ENCODE data around the gene CEACAM19. TPM values are rescaled to one million over a fixed set of nuclear protein-coding genes. Genes with fewer than 3 reads are reported as not detected.
A peak's percentile ranks its signal among the peaks of the same experiment; 100 is the strongest.

Gene CEACAM19
- total and polyA plus RNA-seq, 2 donors (not counting 1 experiment from before 2014, with no cell fraction given) = 7.8 to 9.9 TPM

DNA sequence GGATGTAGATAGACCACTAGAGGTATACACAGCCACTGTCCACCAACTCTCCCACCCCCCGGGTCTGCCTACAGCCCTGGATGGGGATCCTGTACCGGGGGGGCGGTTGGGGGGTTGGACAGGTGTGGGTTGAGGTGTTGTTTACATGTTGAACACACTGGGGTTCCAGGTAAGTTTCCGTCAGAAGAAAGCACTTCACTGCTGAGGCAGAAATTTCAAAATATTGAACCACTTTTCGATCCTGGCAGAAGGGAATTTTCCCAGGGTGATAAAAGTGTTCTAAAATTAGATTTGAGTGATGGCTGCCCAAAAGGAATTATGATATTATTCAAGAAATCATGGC lies 21.1 kb downstream of the CEACAM19 start:
- TF ChIP-seq EZH2 (IDR thresholded peaks at IDR 0.05; ENCODE audit: low read length, missing control alignments) = no peak
- TF ChIP-seq, protein P1, sequence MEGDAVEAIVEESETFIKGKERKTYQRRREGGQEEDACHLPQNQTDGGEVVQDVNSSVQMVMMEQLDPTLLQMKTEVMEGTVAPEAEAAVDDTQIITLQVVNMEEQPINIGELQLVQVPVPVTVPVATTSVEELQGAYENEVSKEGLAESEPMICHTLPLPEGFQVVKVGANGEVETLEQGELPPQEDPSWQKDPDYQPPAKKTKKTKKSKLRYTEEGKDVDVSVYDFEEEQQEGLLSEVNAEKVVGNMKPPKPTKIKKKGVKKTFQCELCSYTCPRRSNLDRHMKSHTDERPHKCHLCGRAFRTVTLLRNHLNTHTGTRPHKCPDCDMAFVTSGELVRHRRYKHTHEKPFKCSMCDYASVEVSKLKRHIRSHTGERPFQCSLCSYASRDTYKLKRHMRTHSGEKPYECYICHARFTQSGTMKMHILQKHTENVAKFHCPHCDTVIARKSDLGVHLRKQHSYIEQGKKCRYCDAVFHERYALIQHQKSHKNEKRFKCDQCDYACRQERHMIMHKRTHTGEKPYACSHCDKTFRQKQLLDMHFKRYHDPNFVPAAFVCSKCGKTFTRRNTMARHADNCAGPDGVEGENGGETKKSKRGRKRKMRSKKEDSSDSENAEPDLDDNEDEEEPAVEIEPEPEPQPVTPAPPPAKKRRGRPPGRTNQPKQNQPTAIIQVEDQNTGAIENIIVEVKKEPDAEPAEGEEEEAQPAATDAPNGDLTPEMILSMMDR (conservative IDR thresholded peaks at IDR 0.05 in 1 of 2, IDR thresholded peaks at IDR 0.05 in 1 of 2; ENCODE audit: low read depth in 1 of 2, low read length in 2 of 2) = no peak
- no peak for DNase-seq (ENCODE audit: low read depth in 2 of 2)
- Histone ChIP-seq H3K36me3 (ENCODE audit: control insufficient read depth, insufficient read depth, low read length) (no peaks in the 10 kb centered on the region), H3K79me2 (ENCODE audit: control insufficient read depth, insufficient read depth, low read length) (no peaks in the 10 kb centered on the region), H3K4me1 (ENCODE audit: control insufficient read depth, extremely low read depth, insufficient read depth, low read length) (peaks cover 6% of the 10 kb centered on the region), H3K4me2 (ENCODE audit: extremely low read depth, insufficient read depth, low read length) (no peak overlapping the region), H3K9ac (ENCODE audit: insufficient read depth, low read length) (no peak overlapping the region), H3K27me3 (ENCODE audit: control insufficient read depth, insufficient read depth, low read length) (no peaks in the 10 kb centered on the region), H3K27ac (ENCODE audit: insufficient read depth, low read length) (no peak overlapping the region), H4K20me1 (ENCODE audit: control insufficient read depth, extremely low read depth, insufficient read depth, low read length) (no peaks in the 10 kb centered on the region), H3K4me3 (replicated peaks in 1 of 4; ENCODE audit: control extremely low read depth in 1 of 4, insufficient read depth in 1 of 4, low read depth in 3 of 4, low read length in 4 of 4) (no peak overlapping the region), H3K9me3 (ENCODE audit: control insufficient read depth, insufficient read depth, low read depth, low read length) (no peaks in the 10 kb centered on the region), H2AFZ (ENCODE audit: low read length) (no peak overlapping the region)

DNA sequence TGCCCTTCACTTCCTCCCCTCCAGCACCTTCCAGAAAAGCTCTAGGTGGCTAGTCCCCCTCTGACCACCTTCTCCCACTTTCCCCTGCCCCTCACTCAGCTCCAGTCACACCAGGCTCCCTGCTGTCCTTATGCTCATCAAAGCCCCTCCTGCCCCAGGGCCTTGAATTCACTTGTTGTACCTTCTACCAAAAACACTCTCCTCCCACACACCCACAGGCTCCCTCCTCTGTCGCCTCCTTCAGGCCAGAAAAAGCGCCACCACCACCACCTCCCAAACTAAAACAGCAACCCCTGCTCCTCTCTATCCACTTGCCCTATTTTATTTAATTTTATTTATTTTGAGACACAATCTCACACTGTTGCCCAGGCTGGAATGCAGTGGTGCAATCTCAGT lies 22.9 kb downstream of the CEACAM19 start:
- Histone ChIP-seq H3K36me3 (ENCODE audit: control insufficient read depth, insufficient read depth, low read length) (no peaks in the 10 kb centered on the region), H3K9ac (ENCODE audit: insufficient read depth, low read length) (no peak overlapping the region), H3K4me3 (replicated peaks in 1 of 4; ENCODE audit: control extremely low read depth in 1 of 4, insufficient read depth in 1 of 4, low read depth in 3 of 4, low read length in 4 of 4) (no peak overlapping the region), H2AFZ (ENCODE audit: low read length) (no peak overlapping the region), H4K20me1 (ENCODE audit: control insufficient read depth, extremely low read depth, insufficient read depth, low read length) (no peaks in the 10 kb centered on the region), H3K27me3 (ENCODE audit: control insufficient read depth, insufficient read depth, low read length) (no peaks in the 10 kb centered on the region), H3K9me3 (ENCODE audit: control insufficient read depth, insufficient read depth, low read depth, low read length) (no peaks in the 10 kb centered on the region), H3K4me2 (ENCODE audit: extremely low read depth, insufficient read depth, low read length) (no peak overlapping the region), H3K27ac (ENCODE audit: insufficient read depth, low read length) (no peak overlapping the region), H3K79me2 (ENCODE audit: control insufficient read depth, insufficient read depth, low read length) (no peaks in the 10 kb centered on the region), H3K4me1 (ENCODE audit: control insufficient read depth, extremely low read depth, insufficient read depth, low read length) (peaks cover 6% of the 10 kb centered on the region)
- TF ChIP-seq, protein P1 (conservative IDR thresholded peaks at IDR 0.05 in 1 of 2, IDR thresholded peaks at IDR 0.05 in 1 of 2; ENCODE audit: low read depth in 1 of 2, low read length in 2 of 2) = peak; percentile 18 to 31
- no peak for TF ChIP-seq EZH2 (IDR thresholded peaks at IDR 0.05; ENCODE audit: low read length, missing control alignments)
- no peak for DNase-seq (ENCODE audit: low read depth in 2 of 2)

DNA sequence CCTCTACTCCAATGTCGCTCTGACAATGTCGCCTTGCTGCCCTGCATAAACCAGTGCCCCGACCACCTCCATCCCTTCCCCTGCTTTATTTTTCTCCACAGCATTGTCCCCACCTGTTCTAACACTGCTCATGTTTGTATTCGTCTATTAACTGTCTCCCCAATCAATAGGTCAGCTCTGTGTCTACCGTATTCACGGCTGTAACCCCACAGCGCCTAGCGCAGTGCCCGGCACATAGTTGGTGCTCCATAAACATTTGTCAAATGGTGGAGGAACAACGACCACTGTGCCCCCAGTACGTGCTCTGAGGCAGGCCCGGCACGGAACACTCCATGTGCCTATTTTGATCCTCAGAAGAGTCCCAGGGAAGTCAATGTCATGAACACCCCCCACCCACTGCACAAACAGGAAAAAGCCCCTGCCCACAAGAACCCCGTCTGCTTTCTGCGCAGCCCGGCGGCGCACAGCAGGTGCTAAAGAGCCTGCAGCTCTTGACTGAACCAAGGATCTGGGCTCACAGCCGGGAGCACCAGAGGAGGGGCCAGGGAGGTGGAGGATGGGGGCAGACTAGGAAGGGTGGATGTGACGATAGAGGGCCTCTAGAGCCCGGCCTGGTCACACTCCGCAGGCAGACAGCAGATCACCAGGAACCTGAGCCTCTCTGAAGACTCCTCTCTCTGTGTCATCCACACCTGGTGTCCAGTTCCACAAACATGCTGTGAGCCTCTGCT lies 25.8 kb downstream of the CEACAM19 start:
- Histone ChIP-seq H3K36me3 (ENCODE audit: control insufficient read depth, insufficient read depth, low read length) (no peaks in the 10 kb centered on the region), H3K9me3 (ENCODE audit: control insufficient read depth, insufficient read depth, low read depth, low read length) (no peaks in the 10 kb centered on the region), H4K20me1 (ENCODE audit: control insufficient read depth, extremely low read depth, insufficient read depth, low read length) (no peaks in the 10 kb centered on the region), H3K79me2 (ENCODE audit: control insufficient read depth, insufficient read depth, low read length) (no peaks in the 10 kb centered on the region), H3K27me3 (ENCODE audit: control insufficient read depth, insufficient read depth, low read length) (no peaks in the 10 kb centered on the region), H3K9ac (ENCODE audit: insufficient read depth, low read length) (no peak overlapping the region), H2AFZ (ENCODE audit: low read length) (no peak overlapping the region), H3K4me3 (replicated peaks in 1 of 4; ENCODE audit: control extremely low read depth in 1 of 4, insufficient read depth in 1 of 4, low read depth in 3 of 4, low read length in 4 of 4) (no peak overlapping the region), H3K27ac (ENCODE audit: insufficient read depth, low read length) (no peak overlapping the region), H3K4me1 (ENCODE audit: control insufficient read depth, extremely low read depth, insufficient read depth, low read length) (peaks cover under 1% of the 10 kb centered on the region), H3K4me2 (ENCODE audit: extremely low read depth, insufficient read depth, low read length) (no peak overlapping the region)
- TF ChIP-seq EZH2 (IDR thresholded peaks at IDR 0.05; ENCODE audit: low read length, missing control alignments) = no peak
- TF ChIP-seq, protein P1 (conservative IDR thresholded peaks at IDR 0.05 in 1 of 2, IDR thresholded peaks at IDR 0.05 in 1 of 2; ENCODE audit: low read depth in 1 of 2, low read length in 2 of 2) = no peak
- DNase-seq (ENCODE audit: low read depth in 2 of 2) = no peak
